Mesenchymal stem cell (in vitro differentiated cells and primary cell): ENCODE data around the gene ETS2.

Experiments
- DNase-seq: peaks from one replicate; pipeline ENCODE4 v3.0.0-alpha.2; 2013
- H2AFZ ChIP-seq: one replicate; pipeline ENCODE4 v1.6.1; 2013; ENCODE audit warnings: low read depth, mild to moderate bottlenecking, control low read depth, inconsistent platforms, low read length, moderate library complexity
- H2AK5ac ChIP-seq: 2 replicates; pipeline ENCODE4 v1.6.1; 2013; ENCODE audit warnings: low read length, moderate library complexity, mild to moderate bottlenecking, inconsistent platforms; ENCODE audit not compliant: severe bottlenecking
- H2BK120ac ChIP-seq: one replicate; pipeline ENCODE4 v1.6.1; 2013; ENCODE audit warnings: low read depth, mild to moderate bottlenecking, inconsistent platforms, low read length, moderate library complexity
- H2BK12ac ChIP-seq, 2 experiments: one replicate each; pipeline ENCODE4 v1.6.1; 2013; ENCODE audit warnings: inconsistent platforms in 2 of 2, low read length in 2 of 2, mild to moderate bottlenecking in 2 of 2, moderate library complexity in 2 of 2, control low read depth in 1 of 2
- H2BK15ac ChIP-seq: one replicate; pipeline ENCODE4 v1.6.1; 2013; ENCODE audit warnings: mild to moderate bottlenecking, low read depth, inconsistent platforms; ENCODE audit not compliant: poor library complexity, severe bottlenecking
- H2BK5ac ChIP-seq: 2 replicates; pipeline ENCODE4 v1.6.1; 2013; ENCODE audit warnings: low read depth, mild to moderate bottlenecking, low read length, control low read depth, inconsistent platforms; ENCODE audit not compliant: poor library complexity, severe bottlenecking
- H3K14ac ChIP-seq, 2 experiments: one replicate each; pipeline ENCODE4 v1.6.1; 2013; ENCODE audit warnings: inconsistent platforms in 2 of 2, low read length in 2 of 2, control low read depth in 1 of 2, mild to moderate bottlenecking in 1 of 2, moderate library complexity in 1 of 2
- H3K18ac ChIP-seq, 2 experiments: one replicate each; pipeline ENCODE4 v1.6.1; 2013; ENCODE audit warnings: inconsistent platforms in 2 of 2, low read length in 2 of 2, control low read depth in 1 of 2, low read depth in 1 of 2, mild to moderate bottlenecking in 1 of 2
- H3K23ac ChIP-seq, 2 experiments: one replicate each; pipeline ENCODE4 v1.6.1; 2013; ENCODE audit warnings: inconsistent platforms in 2 of 2, low read length in 2 of 2, mild to moderate bottlenecking in 2 of 2, moderate library complexity in 2 of 2, control low read depth in 1 of 2
- H3K27ac ChIP-seq: 2 replicates; pipeline ENCODE4 v1.5.1; 2013; ENCODE audit warnings: mild to moderate bottlenecking, moderate library complexity, low read length, control low read depth, inconsistent platforms; ENCODE audit not compliant: poor library complexity, severe bottlenecking
- H3K27me3 ChIP-seq, 2 experiments: 2 replicates each; pipeline versions ENCODE4 v1.6.1 to v1.7.0; 2013; ENCODE audit warnings: low read length in 2 of 2, mild to moderate bottlenecking in 2 of 2, moderate library complexity in 2 of 2, control low read depth in 1 of 2, inconsistent platforms in 1 of 2; ENCODE audit not compliant: control insufficient read depth in 1 of 2, insufficient read depth in 1 of 2
- H3K36me3 ChIP-seq, 2 experiments: 2 replicates each; pipeline versions ENCODE4 v1.6.1 to v1.7.0; 2013; ENCODE audit warnings: low read length in 2 of 2, control low read depth in 1 of 2, inconsistent platforms in 1 of 2, low read depth in 1 of 2, mild to moderate bottlenecking in 1 of 2; ENCODE audit not compliant: insufficient read depth in 2 of 2, control insufficient read depth in 1 of 2
- H3K4ac ChIP-seq, 2 experiments: one replicate each; pipeline ENCODE4 v1.6.1; 2013; ENCODE audit warnings: inconsistent platforms in 2 of 2, low read length in 2 of 2, mild to moderate bottlenecking in 2 of 2, moderate library complexity in 2 of 2, control low read depth in 1 of 2, low read depth in 1 of 2
- H3K4me1 ChIP-seq: 2 replicates; pipeline ENCODE4 v1.6.1; 2013; ENCODE audit warnings: low read depth, low read length, control low read depth; ENCODE audit not compliant: control insufficient read depth, insufficient read depth
- H3K4me2 ChIP-seq: 2 replicates; pipeline ENCODE4 v1.6.1; 2013; ENCODE audit warnings: low read length, mild to moderate bottlenecking, inconsistent platforms; ENCODE audit not compliant: poor library complexity, severe bottlenecking
- H3K4me3 ChIP-seq, 2 experiments: 2 replicates each; pipeline versions ENCODE4 v1.5.1 to v1.7.0; 2013; ENCODE audit warnings: low read length in 2 of 2, mild to moderate bottlenecking in 2 of 2, control low read depth in 1 of 2, low read depth in 1 of 2; ENCODE audit not compliant: insufficient read depth in 1 of 2
- H3K79me1 ChIP-seq: replicated peaks from 2 replicates; pipeline ENCODE4 v1.6.1; 2013; ENCODE audit warnings: mild to moderate bottlenecking, control low read depth, low read length, inconsistent platforms; ENCODE audit not compliant: poor library complexity, severe bottlenecking
- H3K9ac ChIP-seq: 2 replicates; pipeline ENCODE4 v1.7.0; 2013; ENCODE audit warnings: mild to moderate bottlenecking, low read length, moderate library complexity
- H3K9me3 ChIP-seq: 2 replicates; pipeline ENCODE4 v1.7.0; 2013; ENCODE audit warnings: mild to moderate bottlenecking, low read length; ENCODE audit not compliant: control insufficient read depth
- H4K8ac ChIP-seq: one replicate; pipeline ENCODE4 v1.6.1; 2013; ENCODE audit warnings: inconsistent platforms, mild to moderate bottlenecking, low read length, moderate library complexity
- H4K91ac ChIP-seq: one replicate; pipeline ENCODE4 v1.6.1; 2013; ENCODE audit warnings: mild to moderate bottlenecking, low read length, inconsistent platforms
- WGBS: methylation state at CpG from one replicate; pipeline ENCODE4 v1.1.7; 2013; ENCODE audit warnings: mixed read lengths; 5-methylcytosine and 5-hydroxymethylcytosine counted together

Gene ETS2

GRCh38 chr21:38815060-38815405 is 9.3 kb downstream of the ETS2 start:
- no peak overlapping the region for H2BK12ac ChIP-seq
- H3K27ac ChIP-seq: no peak overlapping the region
- DNase-seq: peak; percentile 57
- H4K91ac ChIP-seq: no peak overlapping the region
- H3K9me3 ChIP-seq: peaks cover 5% of the 10 kb centered on the region
- peaks cover 27% of the 10 kb centered on the region for H3K79me1 ChIP-seq
- H3K36me3 ChIP-seq: peaks cover 45 to 76% of the 10 kb centered on the region in 2 experiments
- no CpG with 5 or more reads among the region's 2 CpGs for WGBS
- H3K9ac ChIP-seq: no peak overlapping the region
- no peak overlapping the region for H2AFZ ChIP-seq
- H2BK5ac ChIP-seq: no peak overlapping the region
- peaks cover 14% of the 10 kb centered on the region for H3K4me1 ChIP-seq
- H3K23ac ChIP-seq: no peak overlapping the region
- no peak overlapping the region for H3K18ac ChIP-seq
- no peak overlapping the region for H3K4ac ChIP-seq
- no peaks in the 10 kb centered on the region for H3K27me3 ChIP-seq
- no peak overlapping the region for H2BK15ac ChIP-seq
- no peak overlapping the region for H3K14ac ChIP-seq
- no peak overlapping the region for H2BK120ac ChIP-seq
- no peak overlapping the region for H4K8ac ChIP-seq
- H3K4me2 ChIP-seq: no peak overlapping the region
- no peak overlapping the region for H2AK5ac ChIP-seq
- H3K4me3 ChIP-seq: no peak overlapping the region

GRCh38 chr21:38816400-38816977 is 10.8 kb downstream of the ETS2 start:
- no peak overlapping the region for H3K23ac ChIP-seq
- no peak overlapping the region for H2BK120ac ChIP-seq
- H3K4me3 ChIP-seq: no peak overlapping the region
- no peak overlapping the region for H3K9ac ChIP-seq
- H3K4me2 ChIP-seq: no peak overlapping the region
- H3K4ac ChIP-seq: no peak overlapping the region
- H2AK5ac ChIP-seq: no peak overlapping the region
- WGBS: 96% methylated on average over 8 of the region's 10 CpGs
- H3K79me1 ChIP-seq: peaks cover 29% of the 10 kb centered on the region
- no peak overlapping the region for H2BK15ac ChIP-seq
- no peak overlapping the region for H2BK5ac ChIP-seq
- peaks cover 5% of the 10 kb centered on the region for H3K9me3 ChIP-seq
- no peak overlapping the region for H3K14ac ChIP-seq
- H3K18ac ChIP-seq: no peak overlapping the region
- no peak overlapping the region for H2BK12ac ChIP-seq
- H3K4me1 ChIP-seq: peaks cover 14% of the 10 kb centered on the region
- no peaks in the 10 kb centered on the region for H3K27me3 ChIP-seq
- H3K27ac ChIP-seq: no peak overlapping the region
- no peak for DNase-seq
- H2AFZ ChIP-seq: no peak overlapping the region
- H4K8ac ChIP-seq: no peak overlapping the region
- H3K36me3 ChIP-seq: peaks cover 55 to 82% of the 10 kb centered on the region in 2 experiments
- H4K91ac ChIP-seq: no peak overlapping the region

- Histone ChIP-seq H3K9ac (peak overlapping the region; percentile 8), H3K36me3 (peaks cover 64 to 94% of the 10 kb centered on the region in 2 experiments), H2BK5ac (no peak overlapping the region), H3K4ac (peak overlapping the region; percentile 1 to 66), H2BK15ac (peak overlapping the region; percentile 31), H3K27ac (no peak overlapping the region), H3K4me3 (no peak overlapping the region), H4K91ac (no peak overlapping the region), H2AK5ac (no peak overlapping the region), H2BK12ac (peak overlapping the region in 1 of 2 experiments; percentile 55), H2AFZ (no peak overlapping the region), H3K18ac (peak overlapping the region in 1 of 2 experiments; percentile 25), H3K23ac (no peak overlapping the region), H3K79me1 (peaks cover 30% of the 10 kb centered on the region), H3K4me1 (peaks cover 13% of the 10 kb centered on the region), H4K8ac (peak overlapping the region; percentile 43), H3K4me2 (no peak overlapping the region), H2BK120ac (no peak overlapping the region), H3K9me3 (peaks cover 5% of the 10 kb centered on the region), H3K14ac (no peak overlapping the region), H3K27me3 (no peaks in the 10 kb centered on the region)
- DNase-seq: peak; percentile 89
- WGBS: 67% methylated on average over 14 of the region's 14 CpGs
These were observed 11.9 kb downstream of the ETS2 start for GRCh38 chr21:38817371-38818324.

DNA sequence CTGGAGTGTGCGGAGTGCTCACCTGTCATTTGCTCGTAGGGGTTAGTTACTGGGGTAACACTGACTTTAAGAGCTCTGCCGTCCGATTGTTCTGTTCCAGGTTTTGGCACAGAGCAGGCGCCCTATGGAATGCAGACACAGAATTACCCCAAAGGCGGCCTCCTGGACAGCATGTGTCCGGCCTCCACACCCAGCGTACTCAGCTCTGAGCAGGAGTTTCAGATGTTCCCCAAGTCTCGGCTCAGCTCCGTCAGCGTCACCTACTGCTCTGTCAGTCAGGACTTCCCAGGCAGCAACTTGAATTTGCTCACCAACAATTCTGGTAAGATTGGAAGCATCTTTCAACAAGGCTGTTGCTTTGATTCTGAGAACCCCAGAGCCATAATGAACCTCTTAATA is 12.6 kb downstream of the ETS2 start:
- Histone ChIP-seq H2BK120ac (no peak overlapping the region), H3K4me2 (no peak overlapping the region), H2BK15ac (peak overlapping the region; percentile 31), H2AK5ac (no peak overlapping the region), H3K9me3 (peaks cover 5% of the 10 kb centered on the region), H3K36me3 (peaks cover 65 to 95% of the 10 kb centered on the region in 2 experiments), H3K27ac (no peak overlapping the region), H4K8ac (no peak overlapping the region), H3K4me3 (no peak overlapping the region), H3K18ac (peak overlapping the region in 1 of 2 experiments; percentile 25), H4K91ac (no peak overlapping the region), H3K4me1 (peaks cover 13% of the 10 kb centered on the region), H2BK12ac (no peak overlapping the region), H3K79me1 (peaks cover 33% of the 10 kb centered on the region), H3K27me3 (no peaks in the 10 kb centered on the region), H3K9ac (peak overlapping the region; percentile 8), H3K4ac (no peak overlapping the region), H2AFZ (no peak overlapping the region), H3K23ac (no peak overlapping the region), H3K14ac (no peak overlapping the region), H2BK5ac (no peak overlapping the region)
- no peak for DNase-seq
- WGBS: 96% methylated on average over 11 of the region's 11 CpGs
